ENCODE data around the gene LIN54.
"Not testable (repeated sequence)": the region's sequence is repeated elsewhere in the genome, so short reads cannot be mapped to it uniquely, and the experiment has no call there.

LIN54 gene

DNA sequence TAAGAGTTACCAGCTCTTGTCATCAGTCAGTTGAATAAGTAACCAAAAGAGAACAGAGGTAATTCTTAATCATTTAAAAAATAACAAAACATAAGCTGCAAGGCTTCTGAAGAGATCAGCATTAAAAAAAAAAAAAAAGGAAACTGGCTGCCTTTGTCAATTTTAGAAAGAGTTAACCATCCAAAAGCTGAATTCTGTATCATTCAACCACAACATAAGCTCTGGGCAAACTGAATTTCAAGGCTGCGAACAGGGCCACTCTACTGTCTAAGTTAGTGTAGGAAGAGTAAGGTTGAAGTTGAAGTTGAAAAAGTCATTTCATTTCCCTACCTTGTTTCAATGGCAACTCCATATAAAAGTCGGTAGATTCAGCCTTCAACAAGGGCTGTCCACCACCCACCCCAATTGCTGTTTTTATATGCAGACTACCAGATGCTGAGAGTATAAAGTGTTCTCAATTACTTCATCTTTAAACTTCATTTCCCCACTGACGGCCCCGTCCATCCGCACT lies 1.1 kb upstream of the LIN54 start:
- in situ Hi-C loops (cut with MboI; ENCODE audit: low pct_unique_long_range_greater_than_20kb, low sequenced_read_pairs, unreplicated experiment): no loop called here
- TF ChIP-seq, protein P1, sequence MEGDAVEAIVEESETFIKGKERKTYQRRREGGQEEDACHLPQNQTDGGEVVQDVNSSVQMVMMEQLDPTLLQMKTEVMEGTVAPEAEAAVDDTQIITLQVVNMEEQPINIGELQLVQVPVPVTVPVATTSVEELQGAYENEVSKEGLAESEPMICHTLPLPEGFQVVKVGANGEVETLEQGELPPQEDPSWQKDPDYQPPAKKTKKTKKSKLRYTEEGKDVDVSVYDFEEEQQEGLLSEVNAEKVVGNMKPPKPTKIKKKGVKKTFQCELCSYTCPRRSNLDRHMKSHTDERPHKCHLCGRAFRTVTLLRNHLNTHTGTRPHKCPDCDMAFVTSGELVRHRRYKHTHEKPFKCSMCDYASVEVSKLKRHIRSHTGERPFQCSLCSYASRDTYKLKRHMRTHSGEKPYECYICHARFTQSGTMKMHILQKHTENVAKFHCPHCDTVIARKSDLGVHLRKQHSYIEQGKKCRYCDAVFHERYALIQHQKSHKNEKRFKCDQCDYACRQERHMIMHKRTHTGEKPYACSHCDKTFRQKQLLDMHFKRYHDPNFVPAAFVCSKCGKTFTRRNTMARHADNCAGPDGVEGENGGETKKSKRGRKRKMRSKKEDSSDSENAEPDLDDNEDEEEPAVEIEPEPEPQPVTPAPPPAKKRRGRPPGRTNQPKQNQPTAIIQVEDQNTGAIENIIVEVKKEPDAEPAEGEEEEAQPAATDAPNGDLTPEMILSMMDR (IDR thresholded peaks at IDR 0.05; ENCODE audit: extremely low read depth, insufficient read depth, missing control alignments): no peak
- peak; percentile 31 for DNase-seq (ENCODE audit: low spot score)

DNA sequence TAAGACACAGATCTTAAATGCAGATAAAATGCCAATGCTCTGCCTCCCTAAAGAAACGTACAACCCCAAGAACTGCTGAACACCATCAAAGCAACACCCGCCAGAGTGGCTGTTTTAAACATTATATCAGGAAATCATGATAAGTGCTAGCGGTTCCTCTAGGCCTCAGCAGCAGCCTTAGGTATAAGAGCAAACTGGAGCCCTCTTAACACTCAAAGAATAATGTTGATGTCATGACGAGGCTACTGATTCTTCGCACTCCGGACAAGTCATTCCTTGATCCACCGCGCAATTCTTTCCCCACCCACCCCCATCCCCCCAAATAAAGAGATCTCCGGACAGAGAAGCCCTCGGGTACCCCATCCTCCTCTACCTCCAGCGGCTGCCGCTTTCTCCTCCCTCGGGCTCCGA lies 507 bp downstream of the LIN54 start:
- peak; percentile 33 for DNase-seq (ENCODE audit: low spot score)
- TF ChIP-seq, protein P1 (IDR thresholded peaks at IDR 0.05; ENCODE audit: extremely low read depth, insufficient read depth, missing control alignments): no peak
- in situ Hi-C loops (cut with MboI; ENCODE audit: low pct_unique_long_range_greater_than_20kb, low sequenced_read_pairs, unreplicated experiment): no loop called here

GRCh38 chr4:83009529-83009928 lies 1.1 kb downstream of the LIN54 start:
- no peak for DNase-seq (ENCODE audit: low spot score)
- TF ChIP-seq, protein P1 (IDR thresholded peaks at IDR 0.05; ENCODE audit: extremely low read depth, insufficient read depth, missing control alignments): no peak
- in situ Hi-C loops (cut with MboI; ENCODE audit: low pct_unique_long_range_greater_than_20kb, low sequenced_read_pairs, unreplicated experiment): no loop called here

GRCh38 chr4:83003044-83003791 lies 7.4 kb downstream of the LIN54 start:
- in situ Hi-C loops (cut with MboI; ENCODE audit: low pct_unique_long_range_greater_than_20kb, low sequenced_read_pairs, unreplicated experiment); DNase-seq (ENCODE audit: low spot score): not testable (repeated sequence)

DNA sequence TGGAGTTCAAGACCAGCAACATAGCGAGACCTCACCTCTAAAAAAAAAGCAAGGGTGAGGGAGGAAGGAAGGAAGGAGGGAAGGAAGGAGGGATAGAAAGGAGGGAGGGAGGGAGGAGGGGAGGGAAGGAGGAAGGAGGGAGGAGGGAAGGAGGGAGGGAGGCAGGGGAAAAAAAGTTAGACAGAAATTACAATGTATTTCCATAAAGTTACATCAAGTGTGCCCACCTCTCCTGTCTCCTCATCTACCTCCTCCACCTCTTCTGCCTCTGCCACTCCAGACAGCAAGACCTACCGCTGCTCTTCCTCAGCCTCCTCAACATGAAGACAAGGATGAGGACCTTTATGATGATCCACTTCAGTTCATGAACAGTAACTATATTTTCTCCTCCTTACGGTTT lies 8.3 kb downstream of the LIN54 start:
- in situ Hi-C loops (cut with MboI; ENCODE audit: low pct_unique_long_range_greater_than_20kb, low sequenced_read_pairs, unreplicated experiment): no loop called here
- TF ChIP-seq, protein P1 (IDR thresholded peaks at IDR 0.05; ENCODE audit: extremely low read depth, insufficient read depth, missing control alignments): no peak
- DNase-seq (ENCODE audit: low spot score): no peak

DNA sequence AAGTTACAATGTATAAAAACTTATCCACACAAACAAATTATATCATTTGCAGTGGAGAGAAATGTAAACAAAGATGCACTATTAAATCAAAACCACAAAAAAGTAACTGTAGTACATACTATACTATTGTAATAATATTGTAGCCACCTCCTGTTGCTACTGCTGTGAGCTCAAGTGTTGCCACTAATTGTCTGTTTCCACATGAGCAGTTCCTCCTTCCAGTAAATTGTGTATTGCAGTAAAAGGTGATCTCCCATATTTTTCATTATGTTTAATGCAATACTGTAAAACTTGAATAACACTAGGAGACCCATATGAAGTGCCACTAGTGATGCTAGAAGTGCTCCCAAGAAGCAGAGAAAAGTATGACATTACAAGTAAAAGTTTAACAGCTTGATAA lies 11.7 kb downstream of the LIN54 start:
- TF ChIP-seq, protein P1 (IDR thresholded peaks at IDR 0.05; ENCODE audit: extremely low read depth, insufficient read depth, missing control alignments): no peak
- no peak for DNase-seq (ENCODE audit: low spot score)
- in situ Hi-C loops (cut with MboI; ENCODE audit: low pct_unique_long_range_greater_than_20kb, low sequenced_read_pairs, unreplicated experiment): no loop called here

- in situ Hi-C loops (cut with MboI; ENCODE audit: low pct_unique_long_range_greater_than_20kb, low sequenced_read_pairs, unreplicated experiment): no loop called here
- no peak for DNase-seq (ENCODE audit: low spot score)
- TF ChIP-seq, protein P1 (IDR thresholded peaks at IDR 0.05; ENCODE audit: extremely low read depth, insufficient read depth, missing control alignments): no peak
These were observed 15.8 kb downstream of the LIN54 start for GRCh38 chr4:82994834-82995233.

All from GM13977 (cell line).